Measurements from ENCODE around the gene CLASRP. TPM values are rescaled to one million over a fixed set of nuclear protein-coding genes. Genes with fewer than 3 reads are reported as not detected.
A peak's percentile ranks its signal among the peaks of the same experiment; 100 is the strongest.

CLASRP gene
- total RNA-seq, 2 experiments from 2014 or later, result 82.5 to 94.5 TPM

GRCh38 chr19:45047188-45047797 is 8.4 kb downstream of the CLASRP start:
- ATAC-seq, result no peak
- Mint-ChIP-seq H3K4me1 (ENCODE audit: low read depth) (peaks cover 29% of the 10 kb centered on the region), H3K9me3 (ENCODE audit: insufficient read depth) (no peaks in the 10 kb centered on the region), H3K36me3 (ENCODE audit: low read depth) (peaks cover 40% of the 10 kb centered on the region), H3K4me3 (peak overlapping the region; percentile 67), H3K27ac (peak overlapping the region; percentile 85), H3K27me3 (ENCODE audit: low read depth) (no peaks in the 10 kb centered on the region)
- ChIA-PET CTCF (interaction anchor here (1.2 to 3.6 kb wide), 2 partner anchors 12 to 131 kb away, joined by 3 to 24 read pairs; partner anchors contain the start of genes BLOC1S3 and TRAPPC6A), POLR2A (no interaction called here)
- no peak for DNase-seq

- H3K27ac Mint-ChIP-seq, result peak overlapping the region; percentile 37
- ChIA-PET CTCF (interaction anchor here (4.1 kb wide), 1 partner anchor 10 kb away, joined by 23 read pairs; no protein-coding TSS in a partner anchor), POLR2A (interaction anchor here (0.9 kb wide), 1 partner anchor 11 kb away, joined by 5 read pairs; the partner anchor contains the start of gene CLASRP)
- H3K4me3 Mint-ChIP-seq, result no peak overlapping the region
- peaks cover 29% of the 10 kb centered on the region for H3K4me1 Mint-ChIP-seq (ENCODE audit: low read depth)
- H3K9me3 Mint-ChIP-seq (ENCODE audit: insufficient read depth), result no peaks in the 10 kb centered on the region
- no peak for ATAC-seq
- peaks cover 37% of the 10 kb centered on the region for H3K36me3 Mint-ChIP-seq (ENCODE audit: low read depth)
- DNase-seq, result no peak
- H3K27me3 Mint-ChIP-seq (ENCODE audit: low read depth), result no peaks in the 10 kb centered on the region
Measured at GRCh38 chr19:45049073-45049736, 10.4 kb downstream of the CLASRP start.

- Mint-ChIP-seq H3K27me3 (ENCODE audit: low read depth) (no peaks in the 10 kb centered on the region), H3K4me3 (no peak overlapping the region), H3K9me3 (ENCODE audit: insufficient read depth) (no peaks in the 10 kb centered on the region), H3K27ac (peak overlapping the region; percentile 37), H3K4me1 (ENCODE audit: low read depth) (peaks cover 29% of the 10 kb centered on the region), H3K36me3 (ENCODE audit: low read depth) (peaks cover 39% of the 10 kb centered on the region)
- POLR2A ChIA-PET, result no interaction called here
- CTCF ChIA-PET, result interaction anchor here (4.1 kb wide), 1 partner anchor 10 kb away, joined by 23 read pairs; no protein-coding TSS in a partner anchor
- ATAC-seq, result no peak
- no peak for DNase-seq
Measured at GRCh38 chr19:45050036-45050435, 11.2 kb downstream of the CLASRP start.

GRCh38 chr19:45051929-45052579 is 13.2 kb downstream of the CLASRP start:
- POLR2A ChIA-PET, result interaction anchor here (0.8 kb wide), 1 partner anchor 12 kb away, joined by 4 read pairs; no protein-coding TSS in a partner anchor
- Mint-ChIP-seq H3K36me3 (ENCODE audit: low read depth) (peaks cover 23% of the 10 kb centered on the region), H3K27me3 (ENCODE audit: low read depth) (no peaks in the 10 kb centered on the region), H3K9me3 (ENCODE audit: insufficient read depth) (no peaks in the 10 kb centered on the region), H3K27ac (no peak overlapping the region), H3K4me3 (no peak overlapping the region), H3K4me1 (ENCODE audit: low read depth) (peaks cover 11% of the 10 kb centered on the region)
- DNase-seq (no peak), ATAC-seq (no peak)
- CTCF ChIA-PET, result interaction anchor here (4.1 kb wide), 1 partner anchor 8 kb away, joined by 23 read pairs; no protein-coding TSS in a partner anchor

- Mint-ChIP-seq H3K9me3 (ENCODE audit: insufficient read depth) (no peaks in the 10 kb centered on the region), H3K4me3 (no peak overlapping the region), H3K36me3 (ENCODE audit: low read depth) (peaks cover 45% of the 10 kb centered on the region), H3K4me1 (ENCODE audit: low read depth) (no peaks in the 10 kb centered on the region), H3K27ac (no peak overlapping the region), H3K27me3 (ENCODE audit: low read depth) (no peaks in the 10 kb centered on the region)
- no peak for ATAC-seq
- CTCF ChIA-PET, result interaction anchor here (4.9 kb wide), 1 partner anchor 68 kb away, joined by 17 read pairs; no protein-coding TSS in a partner anchor
- DNase-seq, result no peak
- POLR2A ChIA-PET, result no interaction called here
Measured at GRCh38 chr19:45056831-45057230, 18.0 kb downstream of the CLASRP start.

GRCh38 chr19:45057444-45057843 is 18.6 kb downstream of the CLASRP start:
- DNase-seq (no peak), ATAC-seq (no peak)
- Mint-ChIP-seq H3K4me1 (ENCODE audit: low read depth) (no peaks in the 10 kb centered on the region), H3K27me3 (ENCODE audit: low read depth) (no peaks in the 10 kb centered on the region), H3K27ac (no peak overlapping the region), H3K36me3 (ENCODE audit: low read depth) (peaks cover 43% of the 10 kb centered on the region), H3K4me3 (no peak overlapping the region), H3K9me3 (ENCODE audit: insufficient read depth) (no peaks in the 10 kb centered on the region)
- ChIA-PET POLR2A (no interaction called here), CTCF (interaction anchor here (4.9 kb wide), 1 partner anchor 68 kb away, joined by 17 read pairs; no protein-coding TSS in a partner anchor)

GRCh38 chr19:45058622-45059159 is 19.8 kb downstream of the CLASRP start:
- peaks cover 46% of the 10 kb centered on the region for H3K36me3 Mint-ChIP-seq (ENCODE audit: low read depth)
- ATAC-seq (no peak), DNase-seq (no peak)
- H3K4me1 Mint-ChIP-seq (ENCODE audit: low read depth), result no peaks in the 10 kb centered on the region
- H3K27ac Mint-ChIP-seq, result peak overlapping the region; percentile 33
- no peaks in the 10 kb centered on the region for H3K27me3 Mint-ChIP-seq (ENCODE audit: low read depth)
- no peaks in the 10 kb centered on the region for H3K9me3 Mint-ChIP-seq (ENCODE audit: insufficient read depth)
- H3K4me3 Mint-ChIP-seq, result no peak overlapping the region
- CTCF ChIA-PET, result interaction anchor here (0.8 to 4.9 kb wide), 18 partner anchors 9 to 402 kb away, joined by 3 to 24 read pairs (median 6); partner anchors contain the start of genes CLASRP, GEMIN7 and PPP1R37
- POLR2A ChIA-PET, result interaction anchor here (1.4 kb wide), 1 partner anchor 13 kb away, joined by 5 read pairs; no protein-coding TSS in a partner anchor

- H3K9me3 Mint-ChIP-seq (ENCODE audit: insufficient read depth), result no peaks in the 10 kb centered on the region
Measured at GRCh38 chr19:45059258-45059965, 20.6 kb downstream of the CLASRP start.

GRCh38 chr19:45061965-45062364 is 23.1 kb downstream of the CLASRP start:
- no peaks in the 10 kb centered on the region for H3K27me3 Mint-ChIP-seq (ENCODE audit: low read depth)
- H3K4me1 Mint-ChIP-seq (ENCODE audit: low read depth), result no peaks in the 10 kb centered on the region
- H3K36me3 Mint-ChIP-seq (ENCODE audit: low read depth), result peaks cover 55% of the 10 kb centered on the region
- no peak overlapping the region for H3K4me3 Mint-ChIP-seq
- ChIA-PET POLR2A (interaction anchor here (0.6 kb wide), 1 partner anchor 20 kb away, joined by 3 read pairs; no protein-coding TSS in a partner anchor), CTCF (no interaction called here)
- H3K27ac Mint-ChIP-seq, result no peak overlapping the region
- no peaks in the 10 kb centered on the region for H3K9me3 Mint-ChIP-seq (ENCODE audit: insufficient read depth)
- no peak for ATAC-seq
- no peak for DNase-seq

More at GRCh38 chr19:45059258-45059965, 20.6 kb downstream of the CLASRP start:
- CTCF ChIA-PET, result interaction anchor here (0.6 to 4.9 kb wide), 38 partner anchors 9 to 868 kb away, joined by 3 to 24 read pairs (median 4); partner anchors contain the start of genes CLASRP, GEMIN7, PPP1R37 and RELB
- H3K36me3 Mint-ChIP-seq (ENCODE audit: low read depth), result peaks cover 48% of the 10 kb centered on the region
- DNase-seq (peak; percentile 90), ATAC-seq (peak; percentile 88)
- H3K4me3 Mint-ChIP-seq, result no peak overlapping the region
- no peak overlapping the region for H3K27ac Mint-ChIP-seq
- H3K4me1 Mint-ChIP-seq (ENCODE audit: low read depth), result no peaks in the 10 kb centered on the region
- no peaks in the 10 kb centered on the region for H3K27me3 Mint-ChIP-seq (ENCODE audit: low read depth)
- POLR2A ChIA-PET, result interaction anchor here (1.4 kb wide), 1 partner anchor 12 kb away, joined by 5 read pairs; no protein-coding TSS in a partner anchor

- Mint-ChIP-seq H3K4me3 (no peak overlapping the region), H3K9me3 (ENCODE audit: insufficient read depth) (no peaks in the 10 kb centered on the region), H3K27ac (no peak overlapping the region), H3K27me3 (ENCODE audit: low read depth) (no peaks in the 10 kb centered on the region), H3K4me1 (ENCODE audit: low read depth) (no peaks in the 10 kb centered on the region), H3K36me3 (ENCODE audit: low read depth) (peaks cover 42% of the 10 kb centered on the region)
- CTCF ChIA-PET, result interaction anchor here (1.4 kb wide), 1 partner anchor 24 kb away, joined by 4 read pairs; no protein-coding TSS in a partner anchor
- no peak for ATAC-seq
- POLR2A ChIA-PET, result interaction anchor here (0.8 kb wide), 1 partner anchor 24 kb away, joined by 3 read pairs; no protein-coding TSS in a partner anchor
- no peak for DNase-seq
Measured at GRCh38 chr19:45063851-45064801, 25.3 kb downstream of the CLASRP start.
